Endothelial cell of umbilical vein (primary cell): ENCODE data around the gene TMEM151B. TPM values are rescaled to one million over a fixed set of nuclear protein-coding genes. Genes with fewer than 3 reads are reported as not detected.

Experiments
- BruUV-seq: library from RNA; stranded (reverse); fragments of 400-500 nt; replicated peaks from 2 replicates; lab custom pipeline; 2021; lab: Mats Ljungman, UMichigan
- CTCF ChIA-PET: fragments of 300-600, 350-600 bp; sonication (Branson Sonifier 250); formaldehyde crosslinking; loops from one replicate; lab custom pipeline; 2021; ENCODE audit warnings: antibody characterized with exemption, inconsistent platforms; lab: Charles Lee
- POLR2A ChIA-PET: fragments of 300-600, 350-600 bp; sonication (Branson Sonifier 250); formaldehyde crosslinking; loops from one replicate; lab custom pipeline; 2021; ENCODE audit warnings: antibody characterized with exemption, inconsistent platforms; lab: Charles Lee
- DNase-seq: peaks from one replicate; pipeline ENCODE4 v3.0.0-alpha.2; 2011; ENCODE audit warnings: low read depth, low spot score
- FAIRE-seq: peaks from 2 replicates; lab custom pipeline; 2011; peaks lifted over from hg19 to GRCh38; lab: Jason Lieb, UNC
- H2AFZ ChIP-seq: 2 replicates; pipeline ENCODE4 v1.6.0; 2012; ENCODE audit warnings: low read depth, low read length, control low read depth, inconsistent platforms
- H3K27ac ChIP-seq: 2 replicates; pipeline ENCODE4 v1.5.1; 2011; ENCODE audit warnings: low read depth, mild to moderate bottlenecking, control low read depth, low read length, moderate library complexity; ENCODE audit not compliant: insufficient read depth
- H3K27me3 ChIP-seq, 2 experiments: 2 replicates each; pipeline versions ENCODE4 v1.6.0 to v1.6.1; 2011; ENCODE audit warnings: low read length in 2 of 2, mixed read lengths in 1 of 2; ENCODE audit not compliant: control insufficient read depth in 2 of 2, insufficient read depth in 2 of 2
- H3K36me3 ChIP-seq, 2 experiments: 2 replicates in 1 of 2; 3 replicates in 1 of 2; pipeline ENCODE4 v1.5.1; 2011; ENCODE audit warnings: low read length in 2 of 2, mild to moderate bottlenecking in 1 of 2, moderate library complexity in 1 of 2; ENCODE audit not compliant: control insufficient read depth in 2 of 2, insufficient read depth in 2 of 2; ENCODE audit errors: extremely low read depth in 1 of 2
- H3K4me1 ChIP-seq: 3 replicates; pipeline ENCODE4 v1.5.1; 2011; ENCODE audit warnings: mild to moderate bottlenecking, low read length; ENCODE audit not compliant: control insufficient read depth, insufficient read depth; ENCODE audit errors: extremely low read depth
- H3K4me2 ChIP-seq: 2 replicates; pipeline ENCODE4 v1.6.1; 2011; ENCODE audit warnings: low read length, control low read depth, mixed read lengths; ENCODE audit not compliant: insufficient read depth
- H3K4me3 ChIP-seq, 3 experiments: fragments of 200-600 bp in 1 of 3; sonication (generic), shearing (Covaris generic) in 1 of 3; replicated peaks in 1 of 3; 2 replicates each; pipeline ENCODE4 v1.5.1; 2011 to 2016; ENCODE audit warnings: control low read depth in 3 of 3, low read length in 3 of 3, mild to moderate bottlenecking in 2 of 3, inconsistent platforms in 1 of 3, low read depth in 1 of 3, moderate library complexity in 1 of 3; ENCODE audit not compliant: insufficient read depth in 1 of 3
- H3K79me2 ChIP-seq: 2 replicates; pipeline ENCODE4 v1.6.0; 2012; ENCODE audit warnings: low read length, inconsistent platforms; ENCODE audit not compliant: control insufficient read depth, insufficient read depth
- H3K9ac ChIP-seq: replicated peaks from 2 replicates; pipeline ENCODE3; 2011; ENCODE audit warnings: low read length, control low read depth; ENCODE audit not compliant: insufficient read depth; ENCODE audit errors: extremely low read depth
- H3K9me1 ChIP-seq: replicated peaks from 3 replicates; pipeline ENCODE4 v1.6.0; 2011; ENCODE audit warnings: mild to moderate bottlenecking, low read length; ENCODE audit not compliant: control insufficient read depth, insufficient read depth; ENCODE audit errors: extremely low read depth
- H3K9me3 ChIP-seq: replicated peaks from 2 replicates; pipeline ENCODE4 v1.5.1; 2012; ENCODE audit warnings: low read length, inconsistent platforms; ENCODE audit not compliant: control insufficient read depth, insufficient read depth
- H4K20me1 ChIP-seq: replicated peaks from 2 replicates; pipeline ENCODE3; 2011; ENCODE audit warnings: mild to moderate bottlenecking, low read length; ENCODE audit not compliant: control insufficient read depth, insufficient read depth; ENCODE audit errors: extremely low read depth
- CTCF ChIP-seq, 2 donors: IDR thresholded peaks; 1 replicate in 1 of 2; 2 replicates in 1 of 2; pipeline ENCODE4 v1.5.1; 2011; ENCODE audit warnings: low read length in 2 of 2, mild to moderate bottlenecking in 2 of 2, moderate library complexity in 2 of 2, control low read depth in 1 of 2, inconsistent platforms in 1 of 2, low read depth in 1 of 2; ENCODE audit not compliant: insufficient read depth in 1 of 2; ENCODE audit errors: extremely low read depth in 1 of 2
- EZH2 ChIP-seq: IDR thresholded peaks from 2 replicates; pipeline ENCODE4 v1.6.1; 2012; ENCODE audit warnings: borderline replicate concordance, low read depth, mild to moderate bottlenecking, moderate library complexity, low read length, inconsistent platforms; ENCODE audit not compliant: severe bottlenecking
- MAX ChIP-seq: IDR thresholded peaks from 2 replicates; pipeline ENCODE4 v1.6.1; 2011; ENCODE audit not compliant: insufficient read depth, insufficient read length
- MYC ChIP-seq: IDR thresholded peaks from one replicate; pipeline ENCODE4 v1.6.1; 2011; ENCODE audit warnings: mild to moderate bottlenecking, low read depth, low read length
- POLR2AphosphoS5 ChIP-seq: IDR thresholded peaks from 2 replicates; pipeline ENCODE4 v1.6.1; 2012; ENCODE audit warnings: low read depth, mild to moderate bottlenecking, control low read depth, low read length, moderate library complexity; ENCODE audit not compliant: insufficient read depth
- dilution Hi-C: fragments of 300-500 bp; cut with MboI; formaldehyde crosslinking; loops from one replicate; pipeline ENCODE4 v1.15.0; 2019; ENCODE audit warnings: low sequenced_read_pairs; ENCODE audit not compliant: extremely low pct_ligation_motif_present
- intact Hi-C: fragments of 100-400 bp; cut with micrococcal nuclease; formaldehyde crosslinking; loops from one replicate; pipeline ENCODE4 v1.10.0; 2022
- polyA plus RNA-seq, 4 experiments: library from polyadenylated mRNA; depleted of rRNA in 3 of 4; stranded (reverse) in 3 of 4; unstranded in 1 of 4; fragments of >200 nt; gene quantifications; 2 replicates each; pipeline versions ENCODE4 v1.2.1 to v1.2.3, GENCODE V29; 2011 to 2012; ENCODE audit warnings: missing spikeins in 1 of 4
- total RNA-seq: library from RNA; stranded (reverse); gene quantifications from 2 replicates; pipeline ENCODE4 v1.2.3, GENCODE V29; 2021

TMEM151B gene
- total and polyA plus RNA-seq, 2 donors (not counting 3 experiments of a cell fraction or from before 2014, with no cell fraction given), result 0.03 to 0.07 TPM

DNA sequence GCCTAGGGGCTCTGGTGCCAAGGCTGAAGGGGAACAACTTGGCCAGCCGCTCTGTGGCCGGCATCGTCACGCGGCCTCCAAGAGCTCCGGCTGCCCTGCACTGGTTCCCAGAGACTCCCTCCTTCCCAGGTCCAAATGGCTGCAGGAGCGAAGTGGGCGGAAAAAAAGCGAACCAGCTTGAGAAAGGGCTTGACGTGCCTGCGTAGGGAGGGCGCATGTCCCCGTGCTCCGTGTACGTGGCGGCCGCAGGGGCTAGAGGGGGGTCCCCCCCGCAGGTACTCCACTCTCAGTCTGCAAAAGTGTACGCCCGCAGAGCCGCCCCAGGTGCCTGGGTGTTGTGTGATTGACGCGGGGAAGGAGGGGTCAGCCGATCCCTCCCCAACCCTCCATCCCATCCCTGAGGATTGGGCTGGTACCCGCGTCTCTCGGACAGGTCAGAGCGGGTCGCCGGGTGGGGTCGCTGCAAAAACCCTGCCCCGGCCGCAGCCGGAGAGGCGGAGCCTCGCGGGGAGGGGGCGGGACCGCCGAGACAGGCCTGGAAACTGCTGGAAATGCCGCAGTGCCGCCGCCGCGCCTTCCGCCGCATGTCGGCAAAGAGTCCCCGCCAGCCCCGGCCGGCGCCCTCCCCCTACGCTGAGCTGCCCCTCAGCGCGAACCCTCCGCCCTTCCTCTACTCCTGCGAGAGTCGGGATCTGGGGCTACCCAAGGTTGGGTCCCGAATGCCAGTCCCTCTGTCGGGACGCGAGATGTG is 24.2 kb upstream of the TMEM151B start:
- peak; percentile 33 for FAIRE-seq
- POLR2A ChIA-PET, result interaction anchor here (0.6 to 3.1 kb wide), 20 partner anchors 9 to 147 kb away, joined by 3 to 49 read pairs (median 4); partner anchors contain the start of genes MRPL14, MYMX, SLC29A1 and SLC35B2
- Histone ChIP-seq H3K9me1 (no peaks in the 10 kb centered on the region), H4K20me1 (peaks cover 7% of the 10 kb centered on the region), H3K79me2 (peaks cover 42% of the 10 kb centered on the region), H3K4me2 (peak overlapping the region; percentile 64), H3K9ac (peak overlapping the region; percentile 93), H3K4me3 (peak overlapping the region; percentile 54 to 85 (median 76)), H2AFZ (peak overlapping the region; percentile 77), H3K36me3 (peaks cover 17 to 19% of the 10 kb centered on the region in 2 experiments), H3K27ac (peak overlapping the region; percentile 65), H3K4me1 (peaks cover 26% of the 10 kb centered on the region), H3K27me3 (no peaks in the 10 kb centered on the region), H3K9me3 (no peaks in the 10 kb centered on the region)
- CTCF ChIA-PET, result interaction anchor here (1.0 to 5.4 kb wide), 10 partner anchors 9 to 150 kb away, joined by 4 to 38 read pairs (median 6); partner anchors contain the start of genes SLC29A1 and SLC35B2
- peak; percentile 83 for DNase-seq
- dilution Hi-C loops (no loop called here), intact Hi-C loops (loop anchor here (1.0 to 2.0 kb wide), 2 partner anchors 8 to 67 kb away; no protein-coding TSS in a partner anchor)
- BruUV-seq, result no TSS peak
- no peak for TF ChIP-seq EZH2
- no peak for TF ChIP-seq MAX
- peak; percentile 66 for TF ChIP-seq POLR2AphosphoS5
- TF ChIP-seq CTCF (IDR thresholded peaks at IDR 0.05; ENCODE audit: extremely low read depth in 1 of 2, insufficient read depth in 1 of 2, low read depth in 1 of 2, low read length in 2 of 2), result peak; percentile 17 to 49
- no peak for TF ChIP-seq MYC
